HS-27A (cell line): ENCODE data around the gene GPR155.

Experiments
- DNase-seq: peaks from one replicate; pipeline ENCODE4 v3.0.0-alpha.2; 2012; ENCODE audit warnings: low read depth, missing footprints

GPR155 gene

DNA sequence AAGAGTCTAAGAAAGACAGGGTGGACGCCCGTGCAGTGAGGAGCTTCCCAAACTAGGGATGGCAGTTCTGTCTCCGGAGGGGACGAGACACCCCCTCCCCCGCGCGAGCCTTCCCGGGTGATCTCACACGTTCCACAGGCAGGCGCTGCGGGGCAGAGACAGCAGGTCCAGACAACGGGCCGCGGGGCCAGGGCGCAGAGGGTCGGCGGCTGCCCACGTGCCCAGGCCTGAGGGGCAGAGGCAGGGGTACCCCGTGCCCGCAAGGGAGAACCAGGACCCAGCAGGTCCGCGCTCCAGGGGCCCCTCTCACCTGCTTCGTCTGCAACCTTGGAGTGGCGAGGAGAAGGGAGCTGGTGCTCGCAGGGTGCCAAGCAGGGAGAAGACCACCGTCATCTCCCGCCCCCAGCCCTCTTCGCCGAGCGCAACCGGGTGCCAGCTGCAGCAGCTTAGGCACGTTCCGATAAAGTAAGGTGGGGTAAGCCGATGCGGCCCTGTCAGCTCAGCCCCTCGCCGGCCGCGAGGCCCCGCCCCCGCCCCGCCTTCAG lies at the start of gene GPR155:
Gene GPR155 (minus strand): TSS at position 467 of the 545 bp plus-strand sequence. CDS start 5,073 bp downstream, outside the sequence.
- no peak for DNase-seq

DNA sequence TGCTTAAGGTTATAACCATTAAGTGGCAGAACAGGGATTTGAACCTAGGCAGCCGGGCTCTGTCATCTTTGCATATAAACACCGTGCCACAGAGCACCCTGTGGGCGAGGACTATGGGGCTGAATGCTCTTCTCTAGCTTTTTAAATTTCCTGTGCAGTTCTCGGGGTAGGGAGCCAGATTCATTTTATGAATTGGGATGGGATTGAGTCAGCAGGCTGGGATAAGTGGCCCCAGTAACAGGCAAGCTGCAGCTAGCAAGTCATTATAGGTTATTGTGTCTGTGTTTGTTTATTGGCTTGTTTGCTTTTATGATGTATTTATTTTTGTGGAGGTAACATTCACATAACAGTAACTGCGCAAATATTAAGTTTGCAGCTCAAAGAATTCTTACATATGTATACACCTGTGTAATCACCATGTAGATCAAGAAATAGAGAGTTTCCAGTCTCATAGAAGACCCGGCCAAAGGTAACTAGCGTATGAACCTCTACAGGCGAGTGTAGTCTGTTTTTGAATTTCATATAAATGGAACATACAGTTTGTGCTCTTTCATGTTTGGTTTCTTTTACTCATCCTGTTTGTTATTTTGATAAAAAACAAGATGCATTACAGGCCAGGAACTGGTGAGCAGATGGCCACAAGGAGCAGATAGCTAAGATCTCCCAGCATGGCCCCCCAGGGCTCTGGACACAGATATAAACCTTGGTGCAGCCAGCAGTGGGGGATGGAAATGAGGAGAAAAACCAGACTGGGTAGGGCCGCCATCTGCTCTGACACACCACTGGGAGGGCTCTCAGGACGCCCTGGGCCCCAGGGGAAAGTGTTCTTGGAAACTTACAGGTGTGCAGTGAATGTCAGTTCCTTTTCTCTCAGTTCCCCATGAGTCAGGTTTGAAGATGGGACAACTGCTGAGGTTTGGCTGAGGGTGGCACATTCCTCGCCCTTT lies 49.2 kb upstream of the GPR155 start:
- DNase-seq: no peak

DNA sequence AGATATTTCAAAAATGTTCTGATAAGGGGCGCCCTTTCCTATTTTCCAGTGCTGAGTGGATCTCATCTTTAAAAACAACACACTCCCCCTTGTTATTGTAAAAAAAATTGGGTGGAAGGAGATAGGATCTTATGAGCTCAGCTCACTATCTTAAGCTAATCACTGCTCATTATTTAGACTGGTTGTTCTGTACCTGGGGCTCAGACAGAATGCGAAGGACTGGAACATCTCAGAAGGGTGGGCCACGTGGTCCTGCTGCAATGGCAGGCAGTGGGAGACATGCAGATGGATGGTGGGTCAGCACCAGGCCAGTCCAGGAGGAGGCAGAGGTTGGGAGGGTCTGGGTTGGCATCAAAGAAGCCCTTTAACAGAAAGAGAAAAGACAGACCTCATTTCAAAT lies 48.3 kb upstream of the GPR155 start:
- DNase-seq: no peak

GRCh38 chr2:174529916-174530315 lies 43.1 kb upstream of the GPR155 start:
- DNase-seq: no peak

DNA sequence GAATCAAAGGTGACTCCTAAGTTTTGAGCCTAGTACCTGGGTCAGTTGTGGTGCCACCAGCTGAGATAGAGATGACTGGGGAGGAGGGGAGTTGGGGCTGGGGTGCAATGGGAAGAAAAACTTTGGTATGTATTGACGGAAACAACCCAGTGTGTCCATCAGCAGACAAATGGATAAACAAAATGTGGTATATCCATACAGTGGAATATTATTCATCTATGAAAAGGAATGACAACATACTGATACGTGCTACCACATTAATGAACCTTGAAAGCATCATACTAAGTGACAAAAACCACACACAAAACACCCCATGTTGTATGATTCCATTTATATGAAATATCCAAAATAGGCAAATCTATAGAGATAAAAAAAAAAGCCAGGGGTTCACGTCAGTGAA lies 41.1 kb upstream of the GPR155 start:
- DNase-seq: no peak

DNA sequence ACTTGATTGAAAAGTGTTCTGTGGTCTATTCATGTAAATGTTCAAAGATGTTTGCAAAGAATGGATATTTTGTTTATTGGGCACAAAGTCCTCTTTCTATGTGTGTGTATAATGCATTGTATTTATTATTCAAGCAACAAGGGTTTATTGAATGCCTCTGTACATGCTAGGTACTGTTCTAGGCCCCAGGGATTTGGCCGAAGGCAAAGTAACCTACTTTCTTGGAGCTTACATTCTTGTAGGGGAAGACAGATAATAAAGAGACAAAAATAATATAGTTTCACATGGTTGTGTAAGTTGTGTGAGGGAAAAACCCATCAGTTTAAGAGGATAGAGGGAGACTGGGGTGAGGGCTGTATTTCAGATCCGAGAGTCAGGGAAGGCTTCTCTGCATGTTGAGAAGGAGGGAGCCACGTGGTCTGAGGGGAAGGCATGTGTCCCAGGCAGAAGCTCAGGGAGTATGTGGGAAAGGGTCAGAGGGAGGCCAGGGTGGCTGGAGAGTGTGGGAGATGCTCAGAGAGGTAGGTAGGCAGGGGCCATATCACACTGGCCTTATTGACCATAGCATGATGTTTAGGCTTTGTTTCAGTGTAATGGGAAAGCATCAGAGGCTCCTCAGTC lies 40.4 kb upstream of the GPR155 start:
- DNase-seq: no peak

DNA sequence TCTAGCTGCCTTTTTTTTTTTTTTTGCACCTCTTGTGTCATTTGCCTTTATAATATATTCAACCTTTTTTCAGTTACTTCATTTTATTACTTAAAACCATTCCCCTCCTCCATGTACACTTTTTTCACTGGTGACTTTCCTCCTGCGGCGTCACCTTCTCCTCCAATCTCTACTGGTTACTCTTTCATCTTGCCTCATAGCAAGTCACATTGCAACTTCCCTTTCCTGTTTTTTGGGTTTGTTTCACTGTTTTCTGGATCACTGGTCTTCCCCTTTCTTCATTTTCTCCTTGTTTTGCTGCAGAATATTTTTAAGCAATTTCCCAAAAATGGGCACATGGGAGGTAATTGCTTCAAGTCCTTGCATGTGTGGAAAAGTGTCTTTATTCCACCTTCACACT lies 37.7 kb upstream of the GPR155 start:
- DNase-seq: no peak

- DNase-seq: no peak
These were observed 35.7 kb upstream of the GPR155 start for GRCh38 chr2:174522553-174522952.

GRCh38 chr2:174518395-174518794 lies 31.6 kb upstream of the GPR155 start:
- no peak for DNase-seq

GRCh38 chr2:174516501-174517378 lies 29.9 kb upstream of the GPR155 start:
- no peak for DNase-seq

DNA sequence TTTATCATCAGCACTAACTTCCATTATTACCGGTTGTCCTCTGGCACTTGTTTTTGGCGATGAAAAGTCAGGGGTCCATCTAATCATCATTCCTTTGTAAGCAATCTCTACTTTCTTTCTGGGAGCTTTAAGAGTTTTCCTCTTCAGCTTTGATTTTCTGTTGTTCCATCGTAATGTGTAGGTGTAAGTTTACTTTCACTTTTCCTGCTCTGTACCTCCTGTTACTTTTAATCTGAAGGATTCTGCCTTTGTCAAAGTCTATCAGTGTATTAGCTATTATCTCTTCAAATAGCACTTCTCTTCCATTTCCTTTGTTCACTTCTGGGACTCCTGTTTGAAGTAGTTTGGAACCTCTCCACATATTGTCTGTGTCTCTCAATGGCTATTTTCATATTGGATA lies 25.5 kb upstream of the GPR155 start:
- no peak for DNase-seq

GRCh38 chr2:174511580-174512260 lies 24.9 kb upstream of the GPR155 start:
- no peak for DNase-seq

- DNase-seq: no peak
These were observed 23.9 kb upstream of the GPR155 start for GRCh38 chr2:174510583-174511189.

- DNase-seq: no peak
These were observed 16.5 kb upstream of the GPR155 start for GRCh38 chr2:174503161-174503809.

DNA sequence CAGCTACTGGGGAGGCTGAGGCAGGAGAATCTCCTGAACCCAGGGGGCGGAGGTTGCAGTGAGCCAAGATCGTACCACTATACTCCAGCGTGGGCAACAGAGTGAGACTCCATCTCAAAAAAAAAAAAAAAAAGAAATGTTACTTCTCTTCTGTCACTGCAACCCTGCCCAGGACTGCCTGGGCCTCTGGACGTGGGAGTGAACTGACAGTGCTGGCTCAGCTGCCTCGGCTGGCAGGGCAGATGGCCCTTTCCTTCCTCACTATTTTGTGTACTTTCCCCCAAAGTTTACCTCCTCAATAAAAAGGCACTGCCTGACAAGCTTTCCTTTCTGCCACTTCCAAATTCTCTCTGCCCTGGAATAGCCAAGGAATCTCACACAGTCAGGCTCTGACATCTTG lies 12.5 kb upstream of the GPR155 start:
- no peak for DNase-seq

DNA sequence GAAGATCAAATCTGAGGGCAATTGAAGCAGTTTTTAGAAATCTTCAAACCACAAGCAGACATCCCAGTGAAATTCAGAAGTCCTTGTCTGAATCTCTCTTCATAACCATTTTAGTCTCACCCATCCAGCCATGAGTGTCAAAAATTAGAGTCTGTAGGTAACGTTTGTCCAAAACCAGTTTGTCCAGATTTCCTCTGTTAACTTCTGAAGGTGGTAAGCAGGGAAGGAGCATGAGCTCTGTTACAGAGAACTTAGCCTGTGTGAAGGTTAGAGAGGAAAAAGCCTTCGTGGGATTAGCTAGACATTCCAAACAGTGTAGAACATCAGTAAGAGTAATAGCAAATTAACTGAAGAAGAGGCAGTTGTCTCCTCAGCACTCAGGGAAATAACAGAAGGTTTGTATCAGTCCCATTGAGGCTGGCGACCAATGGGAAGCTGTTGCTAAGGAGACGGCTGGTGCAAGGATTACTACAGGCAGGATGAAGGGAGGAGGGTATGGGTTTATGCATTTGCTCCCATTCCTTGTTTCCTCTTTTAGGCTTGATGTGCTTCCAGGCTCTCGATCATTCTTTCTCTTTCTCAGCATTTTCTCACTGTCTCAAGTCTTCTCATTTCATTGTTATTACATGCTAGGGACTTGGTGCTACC lies 8.7 kb upstream of the GPR155 start:
- no peak for DNase-seq

DNA sequence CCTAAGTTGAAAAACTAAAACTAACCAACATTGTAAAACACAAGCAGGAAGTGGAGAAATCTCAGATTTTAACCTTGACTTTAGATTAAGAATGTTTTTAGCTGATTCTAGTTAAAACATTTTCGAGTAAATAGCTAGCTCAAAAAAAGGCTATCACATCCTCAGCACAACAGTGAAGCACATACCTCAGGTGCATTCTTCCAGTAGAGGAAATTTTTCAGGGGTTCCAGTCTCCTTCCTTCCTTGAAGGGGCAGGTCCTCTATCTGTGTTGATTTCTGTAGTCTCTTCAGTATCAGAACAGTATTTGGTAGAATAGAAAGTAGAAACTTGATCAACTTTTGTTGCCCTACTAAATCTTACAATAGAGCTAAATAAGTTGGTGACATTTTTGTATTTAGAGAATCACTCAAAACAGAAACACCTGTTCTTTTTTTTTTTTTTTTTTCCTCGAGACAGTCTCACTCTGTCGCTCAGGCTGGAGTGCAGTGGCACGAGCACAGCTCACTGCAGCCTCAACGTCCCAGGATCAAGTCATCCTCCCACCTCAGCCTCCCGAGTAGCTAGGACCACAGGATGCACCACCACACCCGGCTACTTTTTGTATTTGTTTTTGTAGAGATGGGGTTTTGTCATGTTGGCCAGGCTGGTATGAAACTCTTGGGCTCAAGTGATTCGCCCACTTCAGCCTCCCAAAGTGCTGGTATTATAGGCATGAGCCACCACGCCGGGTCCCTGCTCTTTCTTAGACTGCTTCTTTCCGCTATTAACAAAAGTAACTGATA lies 6.9 kb upstream of the GPR155 start:
- DNase-seq: no peak

DNA sequence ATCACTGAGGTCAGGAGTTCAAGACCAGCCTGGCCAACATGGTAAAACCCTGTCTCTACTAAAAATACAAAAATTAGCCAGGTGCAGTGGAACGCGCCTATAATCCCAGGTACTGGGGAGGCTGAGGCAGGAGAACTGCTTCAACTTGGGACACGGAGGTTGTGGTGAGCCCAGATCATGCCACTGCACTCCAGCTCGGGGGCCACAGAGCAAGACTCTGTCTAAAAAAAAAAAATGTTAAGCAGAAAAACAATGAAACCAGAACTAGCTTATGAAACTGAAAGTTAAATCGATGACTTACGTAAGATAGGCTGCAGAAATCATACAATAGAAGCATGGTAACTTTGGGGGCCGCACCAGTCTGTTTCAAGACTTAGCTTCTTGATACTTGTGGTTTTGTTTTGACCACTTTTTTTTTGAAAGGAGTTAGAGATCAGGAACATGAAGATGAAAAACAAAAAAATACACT lies 6.2 kb upstream of the GPR155 start:
- DNase-seq: no peak

DNA sequence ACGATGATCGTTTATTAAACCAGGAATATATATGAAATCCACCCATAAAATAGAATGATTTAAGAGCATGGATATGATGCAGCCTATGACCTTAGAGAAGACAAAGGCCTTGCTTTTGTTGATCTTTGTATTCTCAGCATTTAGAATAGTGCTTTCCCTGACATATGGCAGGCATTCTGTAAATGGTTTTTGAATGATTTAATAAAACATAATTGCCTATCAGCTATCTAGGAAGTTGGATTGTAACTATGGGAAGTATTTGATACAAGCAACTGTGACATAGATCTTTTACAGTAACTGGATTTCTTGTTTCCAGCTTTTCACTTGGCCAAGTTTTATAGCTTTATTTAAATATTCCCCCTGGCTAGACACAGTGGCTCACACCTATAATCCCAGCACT lies 5.1 kb upstream of the GPR155 start:
- DNase-seq: no peak
